NB4 (cell line): ENCODE results near the gene FANCC.

ENCODE experiments used
- MYC ChIP-seq: IDR thresholded peaks from 2 replicates; pipeline ENCODE4 v1.6.1; 2011; ENCODE audit warnings: low read depth, low read length
- POLR2A ChIP-seq: IDR thresholded peaks from 2 replicates; pipeline ENCODE4 v1.6.1; 2011; ENCODE audit warnings: mild to moderate bottlenecking; ENCODE audit not compliant: insufficient read length; ENCODE audit errors: extremely low read depth
- TF ChIP-seq, protein P1 (sequence below): IDR thresholded peaks from one replicate; pipeline ENCODE4 v1.5.1; 2012; ENCODE audit warnings: low read depth, low read length
- TF ChIP-seq, protein P2 (sequence below): IDR thresholded peaks from 2 replicates; pipeline ENCODE4 v1.6.1; 2011; ENCODE audit warnings: low read depth, low read length

- TF ChIP-seq, protein P1, sequence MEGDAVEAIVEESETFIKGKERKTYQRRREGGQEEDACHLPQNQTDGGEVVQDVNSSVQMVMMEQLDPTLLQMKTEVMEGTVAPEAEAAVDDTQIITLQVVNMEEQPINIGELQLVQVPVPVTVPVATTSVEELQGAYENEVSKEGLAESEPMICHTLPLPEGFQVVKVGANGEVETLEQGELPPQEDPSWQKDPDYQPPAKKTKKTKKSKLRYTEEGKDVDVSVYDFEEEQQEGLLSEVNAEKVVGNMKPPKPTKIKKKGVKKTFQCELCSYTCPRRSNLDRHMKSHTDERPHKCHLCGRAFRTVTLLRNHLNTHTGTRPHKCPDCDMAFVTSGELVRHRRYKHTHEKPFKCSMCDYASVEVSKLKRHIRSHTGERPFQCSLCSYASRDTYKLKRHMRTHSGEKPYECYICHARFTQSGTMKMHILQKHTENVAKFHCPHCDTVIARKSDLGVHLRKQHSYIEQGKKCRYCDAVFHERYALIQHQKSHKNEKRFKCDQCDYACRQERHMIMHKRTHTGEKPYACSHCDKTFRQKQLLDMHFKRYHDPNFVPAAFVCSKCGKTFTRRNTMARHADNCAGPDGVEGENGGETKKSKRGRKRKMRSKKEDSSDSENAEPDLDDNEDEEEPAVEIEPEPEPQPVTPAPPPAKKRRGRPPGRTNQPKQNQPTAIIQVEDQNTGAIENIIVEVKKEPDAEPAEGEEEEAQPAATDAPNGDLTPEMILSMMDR: no peak
- TF ChIP-seq POLR2A (no peak), MYC (no peak)
- TF ChIP-seq, protein P2, sequence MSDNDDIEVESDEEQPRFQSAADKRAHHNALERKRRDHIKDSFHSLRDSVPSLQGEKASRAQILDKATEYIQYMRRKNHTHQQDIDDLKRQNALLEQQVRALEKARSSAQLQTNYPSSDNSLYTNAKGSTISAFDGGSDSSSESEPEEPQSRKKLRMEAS: no peak
These were observed 66.9 kb downstream of the FANCC start for GRCh38 chr9:95250462-95251221.
